Muscle layer of duodenum (tissue), 2 donors: Measurements from ENCODE around the gene FYB1.

Experiments used
- H3K27ac ChIP-seq: one replicate; pipeline ENCODE4 v1.7.0; 2013; ENCODE audit warnings: mild to moderate bottlenecking, low read length
- H3K27me3 ChIP-seq: one replicate; pipeline ENCODE4 v1.7.0; 2013; ENCODE audit warnings: low read depth, mild to moderate bottlenecking, control low read depth, low read length
- H3K36me3 ChIP-seq, 2 donors: one replicate each; pipeline ENCODE4 v1.7.0; 2013; ENCODE audit warnings: low read length in 2 of 2, control low read depth in 1 of 2, mild to moderate bottlenecking in 1 of 2; ENCODE audit not compliant: insufficient read depth in 2 of 2, control insufficient read depth in 1 of 2
- H3K4me1 ChIP-seq, 2 donors: one replicate each; pipeline ENCODE4 v1.7.0; 2013; ENCODE audit warnings: low read length in 2 of 2, mild to moderate bottlenecking in 2 of 2, control low read depth in 1 of 2, moderate library complexity in 1 of 2; ENCODE audit not compliant: insufficient read depth in 2 of 2, control insufficient read depth in 1 of 2
- H3K4me3 ChIP-seq, 2 donors: one replicate each; pipeline ENCODE4 v1.7.0; 2013; ENCODE audit warnings: low read length in 2 of 2, low read depth in 1 of 2, mild to moderate bottlenecking in 1 of 2
- H3K9me3 ChIP-seq, 2 donors: one replicate each; pipeline ENCODE4 v1.7.0; 2013; ENCODE audit warnings: low read length in 2 of 2, control low read depth in 1 of 2, mild to moderate bottlenecking in 1 of 2; ENCODE audit not compliant: control insufficient read depth in 1 of 2
- donor health status: healthy.

FYB1 gene

GRCh38 chr5:39214912-39215709 lies 4.3 kb downstream of the FYB1 start:
- H3K27ac ChIP-seq: no peak overlapping the region

DNA sequence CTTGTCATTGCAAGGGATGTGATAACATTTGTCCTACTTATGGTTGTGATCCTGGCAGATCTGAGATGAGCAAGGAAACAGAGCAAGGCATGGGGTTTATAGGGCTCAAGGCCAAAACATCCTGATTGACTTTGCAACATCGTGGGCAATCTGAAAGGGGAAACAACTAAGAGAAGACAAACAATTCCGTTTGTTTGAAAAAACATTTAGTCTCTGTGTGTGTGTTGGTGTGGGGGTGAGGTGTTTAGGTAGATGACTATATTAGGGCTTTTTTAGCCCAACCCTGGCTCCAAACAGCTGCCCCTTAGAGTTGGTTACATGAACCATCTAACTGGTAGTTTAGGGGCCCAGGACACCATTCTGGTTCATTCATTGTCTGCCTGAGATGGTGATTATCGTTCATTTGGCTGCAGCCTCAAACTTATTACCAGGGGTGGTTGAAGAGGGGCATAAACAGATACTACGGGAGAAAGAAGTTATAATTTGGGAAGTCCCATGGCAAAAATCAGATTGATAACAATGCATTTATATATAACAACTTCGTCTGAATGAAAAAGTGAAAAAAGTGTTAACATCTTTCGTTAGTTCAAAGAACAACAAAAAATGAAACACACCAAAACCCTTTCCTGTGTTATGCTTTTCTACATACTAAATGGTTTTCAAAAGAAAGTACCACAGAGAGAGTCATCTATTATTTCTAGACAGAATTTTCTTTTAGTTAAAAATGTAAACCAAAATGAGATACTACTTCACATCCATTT lies 5.7 kb downstream of the FYB1 start:
- H3K36me3 ChIP-seq: no peaks in the 10 kb centered on the region
- no peak overlapping the region for H3K4me3 ChIP-seq
- no peaks in the 10 kb centered on the region for H3K4me1 ChIP-seq
- no peaks in the 10 kb centered on the region for H3K27me3 ChIP-seq
- no peaks in the 10 kb centered on the region for H3K9me3 ChIP-seq
- no peak overlapping the region for H3K27ac ChIP-seq

More at GRCh38 chr5:39214912-39215709, 4.3 kb downstream of the FYB1 start:
- H3K36me3 ChIP-seq: no peaks in the 10 kb centered on the region
- no peak overlapping the region for H3K4me3 ChIP-seq
- H3K9me3 ChIP-seq: no peaks in the 10 kb centered on the region
- H3K4me1 ChIP-seq: no peaks in the 10 kb centered on the region
- H3K27me3 ChIP-seq: no peaks in the 10 kb centered on the region

DNA sequence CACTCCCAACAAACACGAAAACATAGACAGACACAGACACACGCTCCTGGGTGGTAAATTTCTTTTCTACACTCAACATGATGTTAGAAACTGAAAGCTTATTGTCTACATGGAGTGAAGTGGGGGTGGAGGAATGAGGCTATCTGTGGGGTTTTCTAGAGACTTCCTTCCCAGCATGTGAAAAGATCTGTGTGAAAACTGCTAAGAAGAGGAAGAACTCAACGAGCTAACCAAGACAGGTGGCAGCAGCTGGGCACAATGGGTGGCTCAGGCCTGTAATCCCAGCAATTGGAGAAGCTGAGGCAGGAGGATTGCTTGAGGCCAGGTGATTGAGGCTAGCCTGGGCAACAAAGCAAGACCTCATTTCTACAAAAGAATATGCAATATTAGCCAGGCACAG lies 7.6 kb downstream of the FYB1 start:
- H3K4me3 ChIP-seq: no peak overlapping the region
- H3K27me3 ChIP-seq: no peaks in the 10 kb centered on the region
- no peaks in the 10 kb centered on the region for H3K36me3 ChIP-seq
- H3K9me3 ChIP-seq: no peaks in the 10 kb centered on the region
- H3K27ac ChIP-seq: no peak overlapping the region
- H3K4me1 ChIP-seq: no peaks in the 10 kb centered on the region

DNA sequence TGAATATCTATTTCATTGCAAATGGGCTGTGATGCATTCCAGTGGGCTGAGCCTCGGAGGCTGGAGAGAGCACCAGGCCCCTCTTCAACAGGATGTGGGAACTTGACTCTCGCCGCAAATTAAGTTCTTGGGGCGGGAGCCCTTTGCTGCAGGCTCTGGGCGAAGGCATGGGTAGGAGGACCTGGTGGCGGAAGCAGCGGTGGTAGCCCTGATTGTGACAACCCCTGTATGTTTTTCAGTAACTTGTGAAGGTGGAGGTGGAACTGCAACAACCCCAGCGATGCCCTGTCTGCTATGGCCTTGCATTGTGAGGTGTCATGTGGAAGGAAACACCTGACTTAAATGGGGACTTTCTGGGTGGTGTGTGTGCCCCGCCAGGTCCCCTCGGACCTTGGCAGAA lies 9.4 kb downstream of the FYB1 start:
- H3K27ac ChIP-seq: no peak overlapping the region
- H3K27me3 ChIP-seq: no peaks in the 10 kb centered on the region
- no peaks in the 10 kb centered on the region for H3K4me1 ChIP-seq
- no peaks in the 10 kb centered on the region for H3K36me3 ChIP-seq
- no peak overlapping the region for H3K4me3 ChIP-seq
- no peaks in the 10 kb centered on the region for H3K9me3 ChIP-seq

GRCh38 chr5:39208471-39208870 lies 10.9 kb downstream of the FYB1 start:
- Histone ChIP-seq H3K4me3 (no peak overlapping the region), H3K4me1 (no peaks in the 10 kb centered on the region), H3K27ac (no peak overlapping the region), H3K36me3 (no peaks in the 10 kb centered on the region), H3K9me3 (no peaks in the 10 kb centered on the region), H3K27me3 (no peaks in the 10 kb centered on the region)

- Histone ChIP-seq H3K4me1 (no peaks in the 10 kb centered on the region), H3K4me3 (no peak overlapping the region), H3K36me3 (no peaks in the 10 kb centered on the region), H3K27ac (no peak overlapping the region), H3K27me3 (no peaks in the 10 kb centered on the region), H3K9me3 (no peaks in the 10 kb centered on the region)
Observed at GRCh38 chr5:39207345-39208045, 11.9 kb downstream of the FYB1 start.

DNA sequence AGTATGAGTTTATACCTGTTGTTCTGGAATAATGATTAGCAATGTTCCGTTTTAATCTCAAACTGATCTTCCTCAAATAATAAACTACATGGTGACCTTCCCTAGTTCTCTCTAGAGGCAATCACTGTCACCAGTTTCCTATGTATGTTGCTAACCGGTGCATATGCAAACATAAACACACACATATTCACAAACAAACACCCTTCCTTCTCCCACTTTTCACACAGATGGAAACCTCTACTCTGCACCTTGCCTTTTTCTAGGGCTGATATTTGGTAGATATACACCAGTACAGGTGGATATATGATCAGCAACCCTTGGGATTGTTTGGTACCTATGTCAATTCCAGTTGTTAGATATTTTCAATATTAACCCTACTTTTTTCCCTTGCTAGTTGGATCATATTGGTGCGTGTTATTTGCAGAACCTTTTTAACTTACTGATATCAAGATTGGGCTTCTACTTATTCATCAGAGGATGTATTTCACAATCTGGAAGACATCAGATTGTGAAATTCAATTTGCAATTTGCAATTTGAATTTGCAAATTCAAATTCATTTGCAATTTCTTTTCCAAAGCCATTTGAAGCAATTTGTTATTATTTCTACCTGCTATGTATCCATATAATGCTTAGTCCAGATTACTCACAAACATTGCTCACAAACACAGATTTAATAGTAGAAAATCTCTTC lies 12.6 kb downstream of the FYB1 start:
- Histone ChIP-seq H3K4me3 (no peak overlapping the region), H3K4me1 (no peaks in the 10 kb centered on the region), H3K36me3 (no peaks in the 10 kb centered on the region), H3K9me3 (no peaks in the 10 kb centered on the region), H3K27me3 (no peaks in the 10 kb centered on the region), H3K27ac (no peak overlapping the region)

DNA sequence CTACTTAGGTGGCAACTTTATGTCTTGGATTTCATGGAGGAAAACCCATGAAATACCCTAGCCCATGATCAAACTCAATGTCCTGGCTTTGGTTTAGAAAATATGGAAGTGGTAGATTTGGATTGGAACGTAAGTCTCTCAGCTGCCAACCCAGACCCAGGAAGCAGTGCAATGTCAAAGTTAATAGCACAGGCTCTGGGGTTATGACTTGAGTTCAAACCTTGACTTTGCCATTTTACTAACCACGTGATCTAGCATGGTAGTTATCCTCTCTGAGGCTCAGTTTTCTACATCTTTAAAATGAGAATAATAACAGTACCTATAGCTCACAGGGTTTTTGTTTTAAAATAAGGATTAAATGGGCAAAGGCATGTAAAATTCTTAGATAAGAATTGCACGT lies 13.8 kb downstream of the FYB1 start:
- Histone ChIP-seq H3K9me3 (no peaks in the 10 kb centered on the region), H3K4me3 (no peak overlapping the region), H3K36me3 (no peaks in the 10 kb centered on the region), H3K4me1 (no peaks in the 10 kb centered on the region), H3K27me3 (no peaks in the 10 kb centered on the region), H3K27ac (no peak overlapping the region)

DNA sequence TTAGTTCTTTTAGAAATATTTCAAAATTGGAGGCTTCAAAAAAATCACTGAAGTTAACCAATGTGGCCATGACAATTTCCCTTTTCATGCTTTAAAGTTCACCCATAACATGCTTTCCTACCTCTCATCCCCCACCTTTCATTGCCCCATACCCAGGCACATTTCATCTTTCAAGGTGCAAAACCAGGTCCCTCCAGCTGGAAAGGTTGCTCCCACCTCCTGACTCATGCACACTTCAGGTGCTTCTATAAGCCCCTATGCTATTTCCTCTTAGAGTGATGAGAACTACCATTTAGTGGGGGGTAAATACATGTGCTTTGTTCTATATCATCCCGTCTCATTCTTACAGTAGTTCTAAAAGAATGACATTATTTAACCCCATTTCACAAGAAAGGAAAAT lies 15.4 kb downstream of the FYB1 start:
- Histone ChIP-seq H3K27me3 (no peaks in the 10 kb centered on the region), H3K27ac (no peak overlapping the region), H3K9me3 (no peaks in the 10 kb centered on the region), H3K4me1 (no peaks in the 10 kb centered on the region), H3K4me3 (no peak overlapping the region), H3K36me3 (no peaks in the 10 kb centered on the region)

DNA sequence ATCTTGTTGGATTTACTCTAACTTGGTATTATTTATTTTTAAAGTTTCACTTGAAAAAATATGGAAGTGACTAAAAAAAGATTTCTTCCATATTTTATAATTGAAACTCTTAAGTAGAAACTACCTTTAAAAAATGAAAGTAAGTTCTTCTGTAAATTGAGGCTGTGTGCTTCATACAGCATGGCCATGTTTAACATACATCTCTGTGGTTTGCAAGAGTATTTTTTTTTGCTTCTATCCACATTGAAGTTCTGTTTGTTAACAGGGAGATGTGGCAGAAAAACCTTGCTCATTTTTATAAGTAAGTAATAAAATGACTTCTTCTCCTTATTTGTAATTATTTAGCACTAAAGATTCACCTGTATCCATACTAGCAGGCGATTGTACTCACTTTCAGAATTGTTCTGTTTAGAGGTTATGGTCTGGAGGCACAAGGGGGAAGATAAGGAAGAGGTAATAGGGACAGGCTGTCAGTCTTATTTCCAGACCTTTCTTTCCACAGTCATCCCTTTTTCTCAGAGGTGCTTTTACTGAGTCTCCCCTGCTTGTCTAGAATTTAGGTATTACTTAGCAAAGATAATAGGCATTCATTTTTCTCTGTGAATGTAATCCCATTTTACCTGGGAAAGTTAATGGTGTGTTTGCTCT lies 16.0 kb downstream of the FYB1 start:
- no peaks in the 10 kb centered on the region for H3K9me3 ChIP-seq
- no peaks in the 10 kb centered on the region for H3K4me1 ChIP-seq
- no peak overlapping the region for H3K4me3 ChIP-seq
- no peaks in the 10 kb centered on the region for H3K36me3 ChIP-seq
- no peaks in the 10 kb centered on the region for H3K27me3 ChIP-seq
- H3K27ac ChIP-seq: no peak overlapping the region
